ENCODE results near the gene ARHGAP19.
"Not testable (repeated sequence)": the region's sequence is repeated elsewhere in the genome, so short reads cannot be mapped to it uniquely, and the experiment has no call there.

ARHGAP19 gene

DNA sequence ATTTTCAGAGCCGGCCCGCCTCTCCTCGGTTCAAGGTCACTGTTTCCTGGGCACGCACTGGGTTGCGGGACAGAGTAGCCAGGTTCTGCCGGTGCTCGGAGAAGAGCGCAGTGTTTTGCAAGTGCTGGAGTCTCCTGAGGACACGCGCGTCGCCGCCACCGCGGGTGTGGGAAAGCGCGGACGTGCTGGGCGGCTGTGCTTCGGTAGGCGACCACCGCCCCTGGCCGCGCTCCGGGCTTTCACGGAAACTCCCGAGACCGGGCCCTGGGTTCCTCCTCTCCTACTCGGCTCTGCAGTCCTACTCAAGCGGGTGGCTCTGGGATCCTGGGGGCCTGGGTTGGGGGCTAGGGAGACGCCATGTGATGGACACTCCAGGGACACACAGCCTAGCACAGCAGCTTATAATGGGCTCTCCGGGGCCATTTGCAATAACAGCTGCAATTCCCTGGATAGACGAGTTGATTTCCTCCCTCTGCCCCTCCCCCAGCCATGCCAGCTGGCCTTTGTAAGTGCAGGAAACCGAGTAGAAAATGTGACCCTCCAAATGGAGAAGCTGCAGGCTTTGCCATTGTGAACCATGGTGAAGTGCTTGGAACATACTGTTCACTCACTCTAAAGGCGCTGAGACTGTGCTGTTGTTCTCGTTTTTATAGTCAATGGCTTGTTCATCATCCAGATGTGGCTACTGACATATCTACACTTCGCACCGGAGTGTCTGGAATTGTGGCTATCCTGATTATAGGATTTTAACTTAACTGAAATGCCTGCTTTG is 28.8 kb upstream of the ARHGAP19 start:
- DNase-seq: no peak

DNA sequence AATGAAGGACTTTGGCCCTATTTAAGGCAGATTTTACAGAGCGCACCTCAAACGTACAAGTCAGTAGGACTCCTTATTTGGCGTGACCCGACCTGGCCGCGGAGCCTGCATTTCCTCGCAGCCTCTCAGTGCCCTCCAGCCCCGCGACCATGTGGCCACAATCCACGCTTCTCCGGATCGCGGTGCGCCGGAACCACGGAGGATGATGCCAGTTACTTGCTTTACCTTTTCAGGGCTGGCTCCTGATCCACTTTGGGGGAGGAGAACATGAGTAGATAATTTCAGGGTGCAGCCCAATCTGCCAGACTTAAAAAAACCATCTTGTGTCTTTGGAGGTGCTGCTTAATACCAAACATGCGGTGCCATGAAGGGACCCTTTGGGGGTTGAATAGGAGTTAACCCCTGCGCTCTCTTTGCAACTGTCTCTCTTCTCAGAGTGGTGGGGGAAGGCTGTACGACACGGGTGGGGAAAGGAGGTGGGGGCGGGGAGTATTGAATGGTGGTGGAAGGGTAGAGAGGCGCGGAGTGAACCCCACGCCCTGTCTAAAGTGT is 28.1 kb upstream of the ARHGAP19 start:
- DNase-seq: no peak

DNA sequence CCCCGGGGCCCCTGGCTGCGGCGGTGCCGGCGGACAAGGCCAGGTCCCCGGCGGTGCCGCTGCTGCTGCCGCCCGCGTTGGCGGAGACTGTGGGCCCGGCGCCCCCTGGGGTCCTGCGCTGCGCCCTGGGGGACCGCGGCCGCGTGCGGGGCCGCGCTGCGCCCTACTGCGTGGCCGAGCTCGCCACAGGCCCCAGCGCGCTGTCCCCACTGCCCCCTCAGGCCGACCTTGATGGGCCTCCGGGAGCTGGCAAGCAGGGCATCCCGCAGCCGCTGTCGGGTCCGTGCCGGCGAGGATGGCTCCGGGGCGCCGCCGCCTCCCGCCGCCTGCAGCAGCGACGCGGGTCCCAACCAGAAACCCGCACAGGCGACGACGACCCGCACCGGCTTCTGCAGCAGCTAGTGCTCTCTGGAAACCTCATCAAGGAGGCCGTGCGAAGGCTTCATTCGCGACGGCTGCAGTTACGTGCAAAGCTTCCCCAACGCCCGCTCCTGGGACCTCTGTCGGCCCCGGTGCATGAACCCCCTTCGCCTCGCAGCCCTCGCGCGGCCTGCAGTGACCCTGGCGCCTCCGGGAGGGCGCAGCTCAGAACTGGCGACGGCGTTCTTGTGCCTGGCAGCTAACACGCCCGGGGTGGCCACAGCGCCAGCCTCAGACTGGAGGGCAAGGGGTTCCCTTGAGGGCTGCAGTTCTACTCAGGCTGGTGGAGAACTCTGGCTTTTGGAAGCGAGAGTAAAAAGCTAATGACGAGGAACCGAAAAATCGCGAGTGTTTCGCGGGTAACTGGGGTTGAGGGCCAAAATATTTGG is 27.4 kb upstream of the ARHGAP19 start:
- no peak for DNase-seq

DNA sequence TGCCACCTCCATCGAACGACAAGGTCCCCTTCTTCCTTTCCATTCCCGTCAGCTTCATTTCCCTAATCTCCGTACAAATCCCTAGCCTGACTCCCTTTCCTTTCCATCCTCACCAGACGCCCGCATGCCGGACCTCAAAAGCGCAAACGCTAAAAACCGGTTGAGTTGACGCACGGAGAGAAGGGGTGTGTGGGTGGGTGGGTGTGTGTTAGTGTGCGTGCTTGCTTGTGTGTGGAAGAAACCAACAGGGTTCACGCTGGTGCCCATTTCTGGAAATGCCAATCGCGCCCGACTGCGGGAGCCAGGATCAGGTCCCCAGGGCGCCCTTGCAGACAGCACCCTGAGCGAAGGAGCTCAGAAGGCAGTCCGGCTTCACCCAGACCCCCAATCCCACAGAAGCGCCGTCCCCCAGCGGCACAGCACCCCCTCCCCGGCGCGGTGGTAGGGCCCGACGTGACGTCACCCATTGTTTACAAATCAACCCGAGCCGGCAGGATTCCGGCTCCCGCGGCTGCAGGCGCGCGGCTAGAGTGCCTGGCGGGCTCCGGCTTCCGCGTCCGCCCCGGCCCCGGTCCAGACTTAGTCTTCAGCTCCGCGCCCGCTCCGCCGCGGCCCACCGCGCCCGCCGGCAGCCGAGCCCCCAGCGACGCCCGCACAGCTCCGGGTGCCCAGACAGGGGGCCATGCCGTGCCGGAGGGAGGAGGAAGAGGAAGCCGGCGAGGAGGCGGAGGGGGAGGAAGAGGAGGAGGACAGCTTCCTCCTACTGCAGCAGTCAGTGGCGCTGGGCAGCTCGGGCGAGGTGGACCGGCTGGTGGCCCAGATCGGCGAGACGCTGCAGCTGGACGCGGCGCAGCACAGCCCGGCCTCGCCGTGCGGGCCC is 26.6 kb upstream of the ARHGAP19 start, which contains the start of gene FRAT1:
FRAT1 (plus strand) TSS at position 500 of the 880 bp plus-strand sequence; CDS start at position 683, 183 bp downstream.
- DNase-seq: peak; percentile 83

DNA sequence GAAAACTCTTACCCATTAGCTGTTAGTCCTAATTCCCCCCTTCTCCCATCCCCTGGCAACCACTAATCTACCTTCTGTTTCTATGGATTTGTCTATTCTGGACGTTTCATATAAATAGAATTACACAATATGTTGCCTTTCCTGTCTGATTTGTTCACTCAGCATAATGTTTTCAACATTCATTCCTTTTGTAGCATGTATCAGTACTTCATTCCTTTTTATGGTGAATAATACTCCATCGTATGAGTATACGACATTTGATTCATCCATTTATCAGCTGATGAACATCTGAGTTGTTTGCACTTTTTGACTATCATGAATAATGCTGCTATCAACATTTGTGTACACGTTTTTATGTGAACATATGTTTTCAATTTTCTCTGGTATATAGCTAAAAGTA is 22.2 kb upstream of the ARHGAP19 start:
- DNase-seq: no peak

DNA sequence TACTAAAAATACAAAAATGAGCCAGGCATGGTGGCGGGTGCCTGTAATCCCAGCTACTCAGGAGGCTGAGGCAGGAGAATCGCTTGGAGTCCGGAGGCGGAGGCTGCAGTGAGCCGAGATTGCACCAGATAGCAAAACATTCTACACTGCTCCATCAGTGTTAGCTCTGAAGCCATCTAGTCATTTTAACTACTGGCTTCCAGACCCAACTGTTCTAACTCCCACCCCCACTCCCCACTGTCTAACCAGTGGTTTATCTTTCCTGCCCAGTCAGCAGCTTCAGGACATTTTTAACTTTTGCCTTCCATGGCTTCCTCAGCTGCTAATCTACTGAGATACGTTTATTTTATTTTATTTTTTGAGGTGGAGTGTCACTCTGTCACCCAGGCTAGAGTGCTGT is 20.5 kb upstream of the ARHGAP19 start:
- no peak for DNase-seq

DNA sequence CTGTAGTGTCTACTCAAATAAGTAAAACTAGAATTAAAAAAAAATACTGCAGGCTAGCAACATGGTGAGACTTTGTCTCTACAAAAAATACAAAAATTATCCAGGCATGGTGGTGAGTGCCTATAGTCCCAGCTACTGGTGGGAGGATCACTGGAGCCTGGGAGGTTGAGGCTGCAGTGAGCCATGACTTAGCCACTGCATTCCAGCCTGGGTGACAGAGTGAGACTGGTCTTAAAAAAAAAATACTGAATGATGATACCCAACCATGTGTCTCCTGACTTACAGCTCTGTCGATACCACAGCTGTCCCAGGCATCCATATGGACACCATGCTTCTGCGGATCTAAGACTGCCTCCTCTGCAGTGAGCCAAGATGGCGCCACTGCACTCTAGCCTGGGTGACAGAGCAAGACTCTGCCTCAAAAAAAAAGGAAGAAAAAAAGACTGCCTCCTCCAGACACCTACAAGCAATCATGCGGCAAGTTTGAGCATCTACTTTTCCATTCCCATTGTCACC is 18.7 kb upstream of the ARHGAP19 start:
- no peak for DNase-seq

DNA sequence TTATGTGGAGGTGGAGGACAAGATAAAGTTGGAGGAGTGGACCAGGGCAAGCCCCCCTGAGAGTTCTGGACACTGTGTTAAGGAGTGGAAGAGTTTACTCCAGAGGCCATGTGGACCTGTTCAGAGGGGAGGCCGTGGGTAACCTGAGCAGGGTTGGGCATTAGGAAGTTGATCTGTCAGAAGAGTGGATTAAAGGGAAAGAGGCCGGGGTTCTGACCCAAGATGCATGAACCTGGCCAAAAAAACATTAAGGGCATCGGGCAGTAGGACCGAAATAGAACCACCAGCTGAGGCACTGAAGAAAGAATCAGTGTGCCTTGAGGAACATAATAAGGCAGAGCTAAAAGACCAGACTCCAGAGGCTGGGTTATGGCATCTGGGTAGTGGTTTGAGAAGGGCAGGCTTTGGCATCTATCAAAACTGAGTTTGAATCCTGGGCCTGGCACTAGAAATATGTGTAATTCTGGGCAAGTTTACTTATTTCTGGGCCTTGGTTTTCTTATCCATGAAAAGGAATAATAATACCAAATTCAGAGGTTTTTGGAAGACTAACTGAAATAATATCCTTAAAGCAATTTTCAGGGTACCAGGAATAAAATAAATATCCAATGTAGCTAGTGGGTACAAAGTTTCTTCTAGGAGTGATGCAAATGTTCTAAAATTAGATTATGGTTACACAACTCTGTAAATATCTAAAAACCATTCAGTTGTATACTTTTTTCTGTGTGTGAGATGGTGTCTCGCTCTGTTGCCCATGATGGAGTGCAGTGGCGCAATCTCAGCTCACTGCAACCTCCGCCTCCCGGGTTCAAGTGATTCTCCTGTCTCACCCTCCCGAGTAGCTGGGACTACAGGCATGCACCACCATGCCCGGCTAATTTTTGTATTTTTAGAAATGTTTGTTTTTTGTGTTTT is 15.7 kb upstream of the ARHGAP19 start:
- no peak for DNase-seq

DNA sequence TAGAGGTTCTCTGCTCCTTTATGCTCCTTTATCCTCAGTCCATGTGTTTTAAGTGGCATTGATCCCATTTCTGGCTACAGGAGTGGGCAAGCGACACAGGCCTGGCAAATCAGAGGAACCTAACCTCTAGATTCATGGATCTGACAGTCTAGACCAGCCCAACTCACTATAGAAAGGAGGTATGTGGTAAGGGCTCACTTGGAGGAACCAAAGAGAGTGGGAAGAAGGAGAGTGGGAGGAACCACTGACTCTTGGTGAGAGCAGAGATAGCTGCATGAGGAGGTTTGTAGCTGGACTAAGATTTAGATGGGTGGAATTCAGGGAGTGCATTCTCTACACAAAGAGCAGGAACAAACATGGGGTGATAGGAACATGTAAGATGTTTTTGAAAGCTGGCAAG is 15.0 kb upstream of the ARHGAP19 start:
- no peak for DNase-seq

DNA sequence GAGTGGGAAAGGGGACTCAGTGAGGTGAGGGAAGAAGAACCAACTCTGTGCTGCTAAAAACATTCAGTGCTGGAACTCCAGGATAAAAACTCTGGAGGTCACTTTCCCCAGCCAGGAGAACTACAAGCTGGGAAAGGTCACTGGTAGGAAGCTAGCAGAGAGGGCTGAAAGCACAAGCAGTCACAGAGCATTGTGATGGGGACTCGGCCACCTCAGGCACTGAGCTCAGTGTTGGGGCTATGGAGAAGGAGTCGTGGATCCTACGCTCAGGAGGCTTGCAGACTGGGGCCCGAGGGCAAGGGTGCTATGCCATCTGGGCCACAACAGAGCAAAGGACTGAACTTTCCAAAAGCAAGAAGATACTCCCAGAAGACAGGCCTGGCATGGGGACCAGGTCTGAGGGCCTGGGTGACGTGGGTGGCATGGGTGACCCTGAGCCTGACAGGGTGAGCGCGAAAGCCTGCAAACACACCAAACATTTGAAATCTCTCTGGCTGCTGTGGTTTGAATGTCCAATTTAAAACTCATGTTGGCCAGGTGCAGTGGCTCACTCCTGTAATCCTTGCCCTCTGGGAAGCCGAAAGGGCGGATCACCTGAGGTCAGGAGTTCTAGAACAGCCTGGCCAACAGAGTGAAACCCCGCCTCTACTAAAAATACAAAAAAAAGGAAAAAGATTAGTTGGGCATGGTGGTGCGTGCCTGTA is 9.8 kb upstream of the ARHGAP19 start:
- DNase-seq: no peak

DNA sequence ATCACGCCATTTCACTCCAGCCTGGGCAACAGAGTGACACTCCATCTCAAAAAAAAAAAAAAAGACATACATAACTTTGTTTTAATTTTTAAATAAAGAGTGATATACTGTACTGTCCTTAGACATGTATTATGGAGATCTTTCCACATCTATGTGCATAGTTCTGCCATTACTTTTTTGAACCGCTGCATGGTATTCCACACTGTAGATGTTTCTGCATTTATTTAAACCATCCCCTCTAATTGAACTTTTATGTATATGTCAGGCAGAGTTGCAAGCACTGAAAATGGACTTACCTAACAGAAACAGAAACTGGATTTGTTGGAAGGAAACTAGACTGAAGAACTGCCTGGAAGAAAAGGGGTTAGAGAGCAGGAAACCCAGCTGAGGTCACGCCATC is 8.5 kb upstream of the ARHGAP19 start:
- no peak for DNase-seq

DNA sequence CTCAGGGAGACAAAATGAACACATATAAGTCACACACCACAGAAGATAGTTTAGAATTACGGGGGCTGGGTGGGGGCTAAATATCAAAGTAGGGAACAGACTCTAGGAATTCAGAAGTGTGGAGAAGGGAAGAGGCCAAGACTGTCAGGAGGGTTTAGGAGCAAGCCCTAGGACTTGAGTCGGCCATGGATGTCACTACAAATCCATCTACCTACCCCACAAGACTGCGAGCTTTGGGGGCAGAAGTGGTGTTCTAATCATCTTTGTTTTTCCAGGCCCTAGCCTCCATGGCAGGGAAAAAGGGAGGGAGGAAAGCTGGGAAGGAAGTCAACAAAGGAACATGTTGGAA is 5.8 kb upstream of the ARHGAP19 start:
- DNase-seq: no peak

DNA sequence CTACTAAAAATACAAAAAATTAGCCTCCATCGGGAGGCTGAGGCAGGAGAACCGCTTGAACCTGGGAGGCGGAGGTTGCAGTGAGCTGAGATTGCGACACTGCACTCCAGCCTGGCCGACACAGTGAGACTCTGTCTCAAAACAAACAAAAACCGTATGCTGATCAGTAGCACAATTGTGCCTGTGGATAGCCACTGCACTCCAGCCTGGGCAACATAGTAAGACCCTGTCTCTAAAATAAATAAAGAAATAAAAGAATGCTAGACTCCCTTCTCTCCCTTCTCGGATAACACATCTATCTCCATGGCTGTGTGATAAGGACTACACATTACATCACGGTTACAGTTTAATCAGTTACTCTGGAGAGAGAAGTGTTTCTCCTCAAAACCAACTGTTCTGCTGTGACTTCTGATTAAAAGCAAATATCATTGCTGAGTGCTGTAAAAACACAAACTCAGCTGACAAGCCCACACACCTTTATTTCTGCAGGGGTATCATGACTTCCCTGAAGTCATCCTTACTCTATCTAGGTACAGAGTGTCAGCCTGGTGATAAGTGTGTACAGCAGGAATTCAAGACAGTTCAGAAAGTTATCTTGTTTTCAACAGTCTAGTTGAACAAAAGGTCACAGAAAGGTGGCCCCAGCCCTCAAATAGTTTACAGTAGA is 5.3 kb upstream of the ARHGAP19 start:
- DNase-seq: no peak

DNA sequence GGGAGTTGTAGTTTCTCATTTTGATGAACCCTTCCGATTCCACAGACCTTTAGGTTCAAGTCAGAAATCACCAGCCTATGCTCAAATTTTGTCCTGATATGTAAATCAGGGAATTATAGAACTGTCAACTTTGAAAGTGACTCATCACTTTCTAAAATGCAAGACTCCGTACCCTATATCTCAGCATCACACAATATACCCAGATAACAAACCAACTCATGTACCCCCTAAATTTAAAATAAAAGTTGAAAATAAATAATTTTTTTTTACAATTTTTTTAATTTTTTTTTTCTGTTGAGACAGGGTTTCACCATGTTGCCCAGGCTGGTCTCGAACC is 393 bp upstream of the ARHGAP19 start:
- DNase-seq: no peak

DNA sequence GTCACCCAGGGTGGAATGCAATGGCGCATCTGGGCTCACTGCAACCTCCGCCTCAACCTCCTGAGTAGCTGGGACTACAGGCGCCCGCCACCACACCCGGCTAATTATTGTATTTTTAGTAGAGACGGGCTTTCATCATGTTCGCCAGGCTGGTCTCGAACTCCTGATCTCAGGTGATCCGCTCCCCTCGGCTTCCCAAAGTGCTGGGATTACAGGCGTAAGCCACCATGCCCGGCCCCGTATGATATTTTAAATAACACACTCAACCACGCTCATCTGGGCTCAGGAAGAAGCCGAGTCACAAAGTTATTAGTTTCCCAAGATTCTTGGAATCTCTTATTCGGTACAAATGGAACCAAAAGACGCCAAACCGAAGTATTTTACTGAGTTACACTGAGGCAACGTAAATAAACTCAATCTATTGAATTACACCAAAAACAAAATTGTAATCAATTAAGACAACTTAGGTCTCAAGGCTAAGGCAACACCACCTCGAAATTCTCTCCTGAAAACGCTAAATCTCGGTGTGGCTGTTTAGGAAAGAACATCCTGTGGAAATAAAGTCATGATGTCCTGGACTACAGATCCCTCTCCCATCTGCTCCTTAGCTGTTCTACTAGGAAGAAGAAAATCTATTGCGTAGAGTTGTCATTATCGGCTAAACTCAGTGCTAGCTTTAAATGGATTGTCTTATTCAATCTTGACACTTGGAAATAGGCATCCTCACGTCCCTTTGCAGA is 910 bp downstream of the ARHGAP19 start:
- no peak for DNase-seq

DNA sequence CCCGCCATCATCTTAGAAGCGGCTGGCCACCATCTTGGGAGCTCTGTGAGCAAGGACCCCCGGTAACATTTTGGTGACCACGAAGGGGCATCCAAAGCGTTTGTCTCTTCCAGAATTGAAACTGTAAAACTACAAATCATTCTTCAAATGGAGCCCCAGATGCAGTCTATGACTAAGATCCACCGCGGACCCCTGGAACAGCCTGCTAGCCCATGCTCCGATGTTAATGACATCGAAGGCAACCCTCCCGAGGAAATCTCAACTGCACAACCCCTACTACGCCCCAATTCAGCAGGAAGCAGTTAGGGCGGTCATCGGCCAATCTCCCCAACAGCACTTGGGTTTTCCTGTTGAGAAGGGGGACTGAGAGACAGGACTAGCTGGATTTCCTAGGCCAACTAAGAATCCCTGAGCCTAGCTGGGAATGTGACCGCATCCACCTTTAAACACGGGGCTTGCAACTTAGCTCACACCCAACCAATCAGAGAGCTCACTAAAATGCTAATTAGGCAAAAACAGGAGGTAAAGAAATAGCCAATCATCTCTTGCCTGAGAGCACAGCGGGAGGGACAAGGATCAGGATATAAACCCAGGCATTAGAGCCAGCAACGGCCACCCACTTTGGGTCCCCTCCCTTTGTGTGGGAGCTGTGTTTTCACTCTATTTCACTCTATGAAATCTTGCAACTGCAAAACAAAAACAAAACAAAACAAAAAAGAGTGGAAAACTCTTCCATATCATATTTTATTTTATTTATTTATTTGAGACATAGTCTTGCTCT is 1.7 kb downstream of the ARHGAP19 start:
- DNase-seq: not testable (repeated sequence)

DNA sequence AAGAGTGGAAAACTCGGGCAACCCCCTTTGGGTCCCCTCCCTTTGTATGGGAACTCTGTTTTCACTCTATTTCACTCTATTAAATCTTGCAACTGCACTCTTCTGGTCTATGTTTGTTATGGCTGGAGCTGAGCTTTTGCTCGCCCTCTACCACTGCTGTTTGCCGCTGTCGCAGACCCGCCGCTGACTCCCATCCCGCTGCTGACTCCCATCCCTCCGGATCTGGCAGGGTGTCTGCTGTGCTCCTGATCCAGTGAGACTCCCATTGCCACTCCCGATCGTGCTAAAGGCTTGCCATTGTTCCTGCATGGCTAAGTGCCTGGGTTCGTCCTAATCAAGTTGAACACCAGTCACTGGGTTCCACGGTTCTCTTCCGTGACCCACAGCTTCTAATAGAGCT is 2.4 kb downstream of the ARHGAP19 start:
- not testable (repeated sequence) for DNase-seq

DNA sequence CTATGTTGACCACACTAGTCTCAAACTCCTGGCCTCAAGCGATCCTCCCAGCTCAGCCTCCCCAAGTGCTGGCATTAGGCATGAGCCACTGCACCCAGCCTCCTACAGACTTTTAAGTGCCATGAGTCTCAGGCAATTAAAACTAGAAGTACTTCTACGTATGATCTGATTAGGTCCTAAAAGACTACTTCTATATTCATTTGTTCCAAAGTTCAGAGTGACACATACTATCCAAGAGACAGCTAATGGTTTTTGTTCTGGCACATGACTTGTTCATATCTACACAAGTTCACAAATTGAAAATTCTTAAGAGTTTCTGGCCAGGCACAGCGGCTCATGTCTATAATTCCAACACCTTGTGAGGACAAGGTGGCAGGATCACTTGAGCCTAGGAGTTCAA is 11.7 kb downstream of the ARHGAP19 start:
- DNase-seq: no peak
